OCI-LY3 (cell line): Measurements from ENCODE around the gene MSMP.

Experiments
- EZH2phosphoT487 ChIP-seq: fragments of 200-600 bp; shearing (Covaris generic); IDR thresholded peaks from 2 replicates; pipeline ENCODE4 v1.6.1; 2018; ENCODE audit warnings: antibody characterized with exemption, mixed run types, low read depth
- TF ChIP-seq, protein P1 (sequence below): fragments of 200-600, 300-600 bp; sonication (generic); IDR thresholded peaks from 2 replicates; pipeline ENCODE4 v1.5.1; 2014; ENCODE audit warnings: antibody characterized with exemption, low read length, low read depth

DNA sequence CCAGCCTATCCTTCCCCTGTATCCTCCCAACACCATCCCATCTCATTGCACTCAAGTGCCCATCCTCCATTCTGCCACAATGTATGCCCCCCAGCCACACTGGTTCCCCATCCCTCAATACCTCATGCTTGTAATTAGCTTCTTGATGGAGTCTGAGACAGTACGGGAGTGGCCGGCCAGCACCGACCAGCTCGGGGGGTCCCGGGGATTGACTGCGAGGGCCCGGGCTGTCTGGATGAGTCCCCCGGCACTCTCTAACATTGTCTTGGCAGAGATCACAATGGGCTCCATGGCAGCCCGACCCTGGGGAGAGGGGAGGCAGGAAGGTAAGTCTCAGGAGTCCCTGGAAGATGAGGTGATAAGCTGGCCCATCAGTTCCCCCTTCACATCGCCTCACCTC lies 47.1 kb downstream of the MSMP start:
- TF ChIP-seq, protein P1, sequence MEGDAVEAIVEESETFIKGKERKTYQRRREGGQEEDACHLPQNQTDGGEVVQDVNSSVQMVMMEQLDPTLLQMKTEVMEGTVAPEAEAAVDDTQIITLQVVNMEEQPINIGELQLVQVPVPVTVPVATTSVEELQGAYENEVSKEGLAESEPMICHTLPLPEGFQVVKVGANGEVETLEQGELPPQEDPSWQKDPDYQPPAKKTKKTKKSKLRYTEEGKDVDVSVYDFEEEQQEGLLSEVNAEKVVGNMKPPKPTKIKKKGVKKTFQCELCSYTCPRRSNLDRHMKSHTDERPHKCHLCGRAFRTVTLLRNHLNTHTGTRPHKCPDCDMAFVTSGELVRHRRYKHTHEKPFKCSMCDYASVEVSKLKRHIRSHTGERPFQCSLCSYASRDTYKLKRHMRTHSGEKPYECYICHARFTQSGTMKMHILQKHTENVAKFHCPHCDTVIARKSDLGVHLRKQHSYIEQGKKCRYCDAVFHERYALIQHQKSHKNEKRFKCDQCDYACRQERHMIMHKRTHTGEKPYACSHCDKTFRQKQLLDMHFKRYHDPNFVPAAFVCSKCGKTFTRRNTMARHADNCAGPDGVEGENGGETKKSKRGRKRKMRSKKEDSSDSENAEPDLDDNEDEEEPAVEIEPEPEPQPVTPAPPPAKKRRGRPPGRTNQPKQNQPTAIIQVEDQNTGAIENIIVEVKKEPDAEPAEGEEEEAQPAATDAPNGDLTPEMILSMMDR, result no peak
- TF ChIP-seq EZH2phosphoT487, result no peak
